Thyroid gland (tissue), 4 donors: ENCODE measurements around the gene ZBTB7C.

Experiments
- CTCF ChIP-seq, 6 experiments: fragments of 200-600 bp in 3 of 6; fragments of 450-650 bp in 3 of 6; sonication (generic) in 3 of 6; IDR thresholded peaks; one replicate each; pipeline ENCODE4 v1.5.1; 2016 to 2019; ENCODE audit warnings: antibody characterized with exemption in 6 of 6, mild to moderate bottlenecking in 2 of 6, inconsistent platforms in 1 of 6, moderate library complexity in 1 of 6
- POLR2A ChIP-seq, 2 donors: fragments of 450-650 bp; IDR thresholded peaks; one replicate each; pipeline ENCODE4 v1.6.1; 2017; ENCODE audit warnings: antibody characterized with exemption in 2 of 2, mild to moderate bottlenecking in 2 of 2, moderate library complexity in 1 of 2

GRCh38 chr18:48375150-48375800, 33.9 kb downstream of the ZBTB7C start:
- TF ChIP-seq CTCF (IDR thresholded peaks at IDR 0.05) = no peak
- TF ChIP-seq POLR2A (IDR thresholded peaks at IDR 0.05) = no peak
